Hematopoietic multipotent progenitor cell treated with erythropoietin and hydrocortisone succinate and interleukin-3 and kit ligand, for 15 days (in vitro differentiated cells): Measurements from ENCODE around the gene TMA7B.
"Not testable (repeated sequence)": the region's sequence is repeated elsewhere in the genome, so short reads cannot be mapped to it uniquely, and the experiment has no call there.

Source experiments
- DNase-seq: peaks from one replicate; pipeline ENCODE4 v3.0.0-alpha.2; 2015; ENCODE audit warnings: low spot score

Gene TMA7B

DNA sequence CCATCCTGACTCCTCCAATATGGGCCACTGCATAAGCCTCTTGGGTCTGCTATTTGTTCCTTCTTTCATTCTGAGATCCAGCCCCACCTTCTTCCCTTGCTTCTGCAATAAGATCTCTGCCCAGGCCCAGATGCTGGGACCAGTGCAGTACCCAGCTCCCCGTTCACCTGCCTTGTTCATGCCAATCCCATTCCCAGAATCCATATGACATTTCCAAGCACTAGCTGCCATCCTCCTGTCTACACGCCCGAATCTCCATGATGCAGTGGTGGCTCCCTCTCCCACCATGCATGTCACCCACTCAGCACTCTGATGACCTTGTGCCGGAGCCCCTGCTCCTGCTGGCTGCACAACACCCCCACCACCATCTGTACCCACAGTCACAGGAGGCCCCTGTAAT, 23.1 kb downstream of the TMA7B start:
- DNase-seq, result no peak

DNA sequence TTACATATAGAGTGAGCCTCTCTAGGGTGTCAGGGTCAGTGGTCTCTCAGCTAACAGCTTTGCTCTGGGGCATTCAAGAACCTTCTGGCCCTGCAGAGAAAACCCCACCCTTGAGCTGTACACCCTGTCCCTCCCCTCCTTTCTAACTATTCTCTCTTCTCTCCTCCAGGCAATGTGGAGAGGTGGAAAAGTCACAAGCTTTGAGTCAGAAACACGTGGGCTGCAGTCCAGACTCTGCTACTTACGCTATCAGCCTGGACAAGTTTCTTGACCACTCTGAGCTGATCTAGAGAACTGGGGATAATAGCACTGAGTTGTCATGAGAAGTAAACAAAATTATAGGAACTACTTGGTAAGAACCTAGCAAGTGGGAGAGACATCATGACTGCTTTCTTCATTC, 23.8 kb downstream of the TMA7B start:
- DNase-seq, result no peak

DNA sequence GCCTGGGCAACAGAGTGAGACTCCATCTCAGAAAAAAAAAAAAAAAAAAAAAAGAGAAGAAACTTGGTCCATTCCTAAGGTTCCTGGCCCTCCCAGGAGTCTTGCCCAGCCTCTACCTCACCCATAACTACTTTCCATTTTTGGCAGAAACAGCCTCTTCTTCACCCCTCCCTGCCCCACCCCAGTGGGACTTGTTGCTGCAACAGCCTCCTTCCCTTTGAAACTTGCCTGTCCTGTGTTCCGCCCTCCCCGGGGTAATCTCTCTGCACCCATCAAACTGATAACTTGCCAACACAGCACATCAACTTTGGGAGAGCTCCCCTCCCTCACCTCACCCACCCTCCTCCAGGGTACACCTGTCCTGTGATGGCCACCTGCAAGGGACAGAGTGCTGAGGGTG, 24.5 kb downstream of the TMA7B start:
- peak; percentile 56 for DNase-seq

DNA sequence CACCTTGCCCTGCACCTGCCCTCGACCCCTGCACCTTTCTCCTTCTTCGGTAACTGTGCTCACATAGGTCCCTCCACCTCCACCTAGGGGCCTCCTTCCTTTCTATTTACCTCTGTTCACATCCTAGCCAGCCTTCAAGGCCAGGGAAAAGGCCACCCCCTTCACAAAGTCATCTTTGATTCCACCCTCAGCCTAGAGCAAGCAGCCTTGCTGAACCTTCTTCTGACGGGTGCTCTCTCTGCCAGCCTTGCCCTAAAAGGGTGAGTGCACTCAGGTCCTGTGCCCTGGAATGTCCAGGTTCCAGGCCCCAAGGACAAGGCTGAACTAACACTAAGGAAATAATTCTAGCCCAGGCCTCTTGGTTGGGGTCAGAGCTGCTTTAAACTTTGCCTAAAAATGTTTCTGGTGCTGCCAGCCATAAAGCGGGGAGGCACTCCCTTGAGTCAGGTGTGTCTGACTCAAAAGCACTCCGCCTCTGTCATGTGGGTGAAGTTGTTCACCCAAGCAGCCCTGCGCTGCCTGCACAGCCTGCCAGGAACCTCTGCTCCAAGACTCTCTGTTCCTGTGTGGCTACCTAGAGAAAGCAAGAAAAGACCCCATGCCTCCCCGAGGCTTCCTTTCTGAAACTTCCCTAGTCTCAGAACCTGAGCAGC, 25.3 kb downstream of the TMA7B start:
- peak; percentile 46 for DNase-seq

DNA sequence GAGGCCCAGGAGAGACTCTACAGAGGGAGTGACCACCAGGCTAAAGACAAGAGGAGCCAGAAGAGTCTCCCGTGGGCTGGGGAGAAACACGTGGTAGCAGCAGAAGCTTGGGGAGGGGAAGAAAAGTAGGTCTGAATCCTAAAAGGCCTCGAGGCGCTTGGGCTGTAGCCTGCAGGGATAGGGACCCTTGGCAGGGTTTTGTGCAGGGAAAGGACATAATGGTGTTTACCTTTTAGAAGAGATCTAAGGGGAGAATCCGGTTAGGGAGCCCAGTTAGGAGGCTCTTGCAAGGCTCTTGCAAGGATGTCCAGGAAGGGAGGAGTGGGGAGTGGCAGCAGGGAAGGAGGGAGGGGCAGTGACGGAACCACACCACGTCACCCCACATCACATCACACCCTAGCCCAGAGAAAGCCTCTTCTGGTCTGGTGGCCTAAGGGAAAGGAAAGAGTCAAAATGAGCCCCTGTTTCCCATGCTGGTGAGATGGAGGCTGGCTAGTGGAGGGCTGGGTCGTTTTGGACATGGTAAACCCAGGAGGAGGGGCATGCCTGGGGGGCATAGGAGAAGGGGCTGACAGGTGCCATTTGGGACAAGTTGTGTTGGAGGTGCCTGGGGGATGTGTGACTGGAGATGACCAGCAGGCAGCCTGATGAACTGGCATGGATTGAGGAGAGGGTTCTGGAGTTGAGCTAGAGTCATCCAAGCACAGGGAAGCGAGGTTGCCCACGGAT, 28.4 kb downstream of the TMA7B start:
- DNase-seq, result peak; percentile 50

DNA sequence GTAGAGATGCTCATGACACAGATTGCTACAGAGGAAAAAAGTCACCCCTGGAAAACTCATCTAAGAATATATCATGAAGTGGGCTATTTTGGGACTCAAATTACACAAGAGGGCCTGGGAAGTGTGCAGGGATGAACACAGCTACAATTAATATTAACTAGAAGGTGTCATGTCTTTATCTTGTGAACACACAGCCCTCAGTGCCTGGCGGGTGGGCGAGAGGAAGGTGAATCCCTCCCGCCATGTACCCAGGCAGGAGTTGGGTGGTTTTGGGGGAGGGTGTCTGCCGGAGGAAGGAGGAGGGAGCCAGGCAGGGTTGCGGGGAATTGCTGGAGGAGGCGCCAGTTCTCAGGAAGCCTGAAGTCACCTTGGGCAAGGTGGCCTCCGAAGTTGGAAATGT, 29.4 kb downstream of the TMA7B start:
- no peak for DNase-seq

DNA sequence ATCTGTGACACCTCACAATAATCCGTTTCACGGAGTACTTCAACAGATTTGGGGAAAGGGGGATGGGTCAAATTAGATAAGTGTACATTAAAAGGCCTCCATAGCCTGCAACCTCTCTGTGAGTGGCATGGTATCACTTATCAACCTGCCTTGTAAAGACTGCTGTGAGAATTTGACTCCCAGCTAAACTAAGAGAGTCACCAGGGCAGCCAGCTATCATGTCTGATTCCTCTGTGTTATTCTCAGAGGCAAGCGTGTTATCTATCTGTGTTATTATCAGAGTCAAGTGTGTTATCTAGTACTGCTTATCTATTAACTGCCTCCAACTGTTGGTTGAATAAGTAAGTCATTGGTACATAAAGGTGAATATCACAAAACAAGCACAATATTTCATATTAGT, 30.5 kb downstream of the TMA7B start:
- DNase-seq, result no peak

DNA sequence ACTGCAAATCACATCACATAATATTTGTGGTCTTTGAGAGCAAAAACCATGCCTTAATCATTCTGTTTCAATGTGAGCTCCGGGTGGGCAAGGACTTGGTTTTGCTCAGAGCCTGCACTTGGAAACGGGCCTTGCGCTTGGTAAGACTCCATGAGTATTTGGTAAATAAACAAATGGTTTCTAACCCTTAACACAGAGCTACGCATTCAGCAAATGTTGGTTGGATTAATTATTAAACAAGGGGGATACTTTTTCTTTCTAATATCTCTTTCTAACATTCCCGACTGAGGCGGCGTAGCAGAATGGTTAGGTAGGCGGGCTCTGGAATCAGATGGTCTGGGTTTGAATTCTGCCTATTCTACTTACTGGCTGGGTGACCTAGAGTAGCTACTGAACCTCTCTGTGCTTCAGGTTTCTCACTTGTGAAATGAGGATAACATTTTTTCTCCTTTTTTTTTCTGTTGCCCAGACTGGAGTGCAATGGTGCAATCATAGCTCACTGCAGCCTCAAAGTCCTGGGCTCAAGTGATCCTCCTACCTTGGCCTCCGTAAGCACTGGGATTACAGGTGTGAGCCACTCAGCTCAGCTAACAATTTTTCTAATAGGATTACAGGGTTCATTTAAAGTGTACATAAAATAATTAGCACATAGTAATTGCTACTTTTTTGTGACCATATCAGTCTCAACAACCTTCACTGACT, 31.1 kb downstream of the TMA7B start:
- no peak for DNase-seq

DNA sequence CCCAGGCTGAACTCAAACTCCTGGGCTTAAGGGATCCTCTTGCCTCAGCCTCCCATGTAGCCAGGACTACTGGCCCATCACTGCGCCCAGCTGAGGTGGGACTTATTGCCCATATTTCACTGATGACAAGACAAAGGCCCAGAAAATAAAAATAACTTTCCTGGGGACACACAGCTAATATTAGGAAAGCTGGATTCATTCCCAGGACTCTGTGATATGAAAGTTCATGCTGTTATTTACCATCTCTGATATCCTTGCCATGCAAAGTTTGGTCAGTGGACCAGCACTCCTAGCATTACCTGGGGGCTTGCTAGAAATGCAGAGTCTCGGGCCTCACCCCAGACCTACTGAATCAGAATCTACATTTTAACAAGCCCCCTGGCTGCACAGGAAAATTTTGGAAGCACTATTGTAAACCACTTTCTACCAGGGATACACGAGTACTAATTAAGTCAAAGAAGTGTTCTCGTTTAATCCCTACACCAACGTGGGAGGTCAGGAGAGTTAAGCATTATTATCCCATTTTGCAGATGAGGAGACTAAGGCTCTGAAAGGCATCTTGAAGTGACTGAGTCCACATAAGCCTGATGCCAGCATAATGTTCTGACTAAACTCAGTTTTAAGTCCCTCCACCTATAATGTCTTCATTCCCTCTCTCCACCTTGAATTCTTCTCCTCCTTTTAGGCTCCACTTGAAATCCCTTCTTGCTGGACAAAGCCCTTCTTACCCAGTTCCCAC, 32.1 kb downstream of the TMA7B start:
- no peak for DNase-seq

DNA sequence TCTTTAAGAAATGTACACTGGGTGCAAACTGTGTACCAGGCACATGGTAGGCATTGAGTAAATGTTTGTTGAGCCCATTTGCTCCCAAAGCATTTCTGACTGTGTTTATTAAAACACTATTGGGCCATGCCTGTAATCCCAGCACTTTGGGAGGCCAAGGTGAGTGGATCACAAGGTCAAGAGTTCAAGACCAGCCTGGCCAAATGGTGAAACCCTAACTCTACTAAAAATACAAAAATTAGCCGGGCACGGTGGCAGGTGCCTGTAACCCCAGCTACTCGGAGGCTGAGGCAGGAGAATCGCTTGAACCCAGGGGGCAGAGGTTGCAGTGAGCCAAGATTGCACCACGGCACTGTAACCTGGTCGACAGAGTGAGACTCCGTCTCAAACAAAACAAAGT, 32.7 kb downstream of the TMA7B start:
- DNase-seq, result not testable (repeated sequence)

DNA sequence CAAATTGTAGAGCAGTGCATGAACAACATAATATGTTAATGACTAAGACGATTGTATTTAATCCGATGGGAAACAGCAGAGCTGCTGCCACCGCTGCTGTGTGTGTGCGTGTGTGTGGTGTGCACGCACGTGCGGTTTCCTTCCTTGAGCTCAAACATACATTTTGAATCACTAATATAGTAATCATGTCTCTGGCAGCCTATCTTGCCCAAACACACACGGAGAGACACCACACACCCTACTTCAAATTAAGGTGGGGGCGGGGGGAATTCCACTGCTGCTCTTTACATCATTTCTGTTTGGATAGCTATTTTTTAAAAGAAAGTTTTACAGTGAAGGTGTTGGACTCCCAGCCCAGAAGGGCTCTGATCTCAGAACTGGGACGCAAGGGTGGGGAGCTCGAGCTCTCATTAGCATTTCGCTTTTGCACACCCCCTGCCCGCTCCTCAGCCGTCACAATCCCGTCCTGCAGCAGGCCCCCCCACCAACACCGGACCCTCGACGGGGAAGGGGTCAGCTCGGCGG, 33.9 kb downstream of the TMA7B start:
- peak; percentile 90 for DNase-seq

DNA sequence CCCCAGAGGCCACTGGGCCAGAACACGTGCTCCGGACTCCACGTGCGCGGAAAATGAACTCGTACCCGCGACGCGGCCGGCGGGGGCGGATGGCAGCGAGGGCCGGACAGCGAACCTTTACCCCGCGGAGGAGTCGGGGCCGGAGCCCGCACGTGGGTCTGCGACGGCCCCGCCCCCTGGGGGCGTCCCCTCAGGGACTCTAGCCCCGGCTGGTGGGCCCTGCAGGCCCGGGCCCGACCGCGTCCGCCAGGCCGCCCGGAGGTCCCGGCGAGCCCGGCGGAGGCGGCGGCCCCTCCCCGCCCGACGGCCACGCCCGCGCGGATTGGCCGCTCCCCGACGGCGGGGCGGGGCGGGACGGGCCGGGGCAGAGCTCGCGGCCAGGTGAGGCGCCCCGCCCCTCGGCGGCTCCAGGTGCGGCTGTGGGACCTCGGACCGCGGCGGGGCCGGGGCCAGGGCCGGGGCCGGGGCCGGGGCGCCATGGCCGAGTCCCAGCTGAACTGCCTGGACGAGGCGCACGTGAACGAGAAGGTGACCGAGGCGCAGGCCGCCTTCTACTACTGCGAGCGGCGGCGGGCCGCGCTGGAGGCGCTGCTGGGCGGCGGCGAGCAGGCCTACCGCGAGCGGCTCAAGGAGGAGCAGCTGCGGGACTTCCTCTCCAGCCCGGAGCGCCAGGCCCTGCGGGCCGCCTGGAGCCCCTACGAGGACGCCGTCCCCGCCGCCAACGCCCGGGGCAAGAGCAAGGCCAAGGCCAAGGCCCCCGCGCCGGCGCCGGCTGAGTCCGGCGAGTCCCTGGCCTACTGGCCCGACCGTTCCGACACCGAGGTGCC, 34.6 kb downstream of the TMA7B start, which contains the start of gene FAM83F:
TSS of gene FAM83F (plus strand) at position 389 of the 827 bp plus-strand sequence. CDS start at position 478, 89 bp downstream.
- DNase-seq, result peak; percentile 74

DNA sequence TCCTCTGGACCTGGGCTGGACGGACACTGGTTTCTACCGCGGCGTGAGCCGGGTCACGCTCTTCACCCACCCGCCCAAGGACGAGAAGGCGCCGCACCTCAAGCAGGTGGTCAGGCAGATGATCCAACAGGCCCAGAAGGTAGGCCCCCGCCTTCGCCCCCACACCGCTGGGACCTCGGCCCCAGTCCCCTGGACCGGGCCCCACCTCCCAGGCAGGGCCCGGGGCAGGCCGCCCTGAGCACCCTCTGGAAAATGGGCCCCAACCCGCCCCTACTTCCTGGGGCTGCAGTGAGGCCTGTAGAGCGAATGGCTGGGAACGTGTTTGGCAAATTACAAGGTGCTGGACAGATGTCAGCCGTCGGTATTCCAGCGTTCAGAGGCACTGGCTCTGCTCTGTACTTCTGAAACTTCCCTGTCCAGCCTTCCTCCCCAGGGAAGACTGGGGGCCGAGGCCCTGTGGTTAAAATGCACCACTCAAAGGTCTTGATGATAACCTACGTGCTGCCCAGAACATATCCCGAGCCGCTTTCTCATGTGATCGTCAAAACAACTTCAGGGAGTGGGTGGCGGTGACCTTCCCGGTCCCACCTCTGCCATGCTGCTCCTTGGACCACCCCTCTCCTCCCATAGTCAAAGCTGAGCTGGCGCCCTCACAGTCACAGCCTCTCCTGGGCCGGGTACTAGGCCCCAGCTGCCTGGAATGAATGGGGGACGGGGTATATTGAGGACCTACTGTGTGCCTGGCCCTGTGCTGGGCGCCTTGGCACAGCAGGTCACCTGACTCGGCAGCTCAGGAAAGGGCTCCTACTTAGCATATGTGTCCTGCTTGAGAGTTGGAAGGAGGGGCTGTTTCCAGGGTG, 35.4 kb downstream of the TMA7B start:
- DNase-seq, result peak; percentile 27

DNA sequence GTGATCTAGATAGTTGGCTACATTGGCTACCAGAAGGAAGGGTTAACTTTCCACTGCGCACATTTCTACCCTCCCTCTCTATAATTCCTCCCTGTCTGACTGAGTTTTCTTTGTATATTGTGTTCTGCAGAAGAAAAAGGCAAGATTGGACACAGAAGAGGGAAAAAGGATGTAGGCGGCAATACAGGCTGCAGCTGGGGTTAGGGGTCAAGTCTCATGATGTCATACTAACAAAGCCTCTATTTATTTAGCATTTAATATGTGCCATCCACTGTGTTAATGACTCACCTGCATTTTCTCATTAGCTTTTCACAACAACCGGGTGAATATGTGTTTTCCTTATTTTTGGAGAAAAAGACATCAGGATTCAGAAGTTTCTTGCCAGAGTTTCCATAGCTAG, 36.5 kb downstream of the TMA7B start:
- no peak for DNase-seq

DNA sequence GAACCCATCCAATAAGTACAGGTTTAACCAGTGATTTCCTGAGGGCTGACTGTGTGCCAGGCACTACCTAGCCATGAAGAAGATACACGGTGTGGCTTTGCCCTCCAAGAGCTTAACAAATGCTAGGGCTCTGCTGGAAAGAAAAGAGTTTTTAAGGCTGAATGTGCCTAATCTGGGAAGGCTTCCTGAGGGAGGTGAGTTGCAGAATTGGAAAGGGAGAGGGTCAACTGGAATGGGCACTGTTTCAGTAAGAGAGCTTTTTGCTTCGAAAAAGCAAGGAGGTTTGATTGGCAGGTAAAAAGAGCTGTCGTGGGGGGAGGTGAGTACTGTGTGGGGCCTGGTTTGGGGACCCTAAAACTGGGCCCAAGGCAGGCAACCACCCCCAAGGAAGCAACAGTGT, 37.2 kb downstream of the TMA7B start:
- DNase-seq, result no peak

DNA sequence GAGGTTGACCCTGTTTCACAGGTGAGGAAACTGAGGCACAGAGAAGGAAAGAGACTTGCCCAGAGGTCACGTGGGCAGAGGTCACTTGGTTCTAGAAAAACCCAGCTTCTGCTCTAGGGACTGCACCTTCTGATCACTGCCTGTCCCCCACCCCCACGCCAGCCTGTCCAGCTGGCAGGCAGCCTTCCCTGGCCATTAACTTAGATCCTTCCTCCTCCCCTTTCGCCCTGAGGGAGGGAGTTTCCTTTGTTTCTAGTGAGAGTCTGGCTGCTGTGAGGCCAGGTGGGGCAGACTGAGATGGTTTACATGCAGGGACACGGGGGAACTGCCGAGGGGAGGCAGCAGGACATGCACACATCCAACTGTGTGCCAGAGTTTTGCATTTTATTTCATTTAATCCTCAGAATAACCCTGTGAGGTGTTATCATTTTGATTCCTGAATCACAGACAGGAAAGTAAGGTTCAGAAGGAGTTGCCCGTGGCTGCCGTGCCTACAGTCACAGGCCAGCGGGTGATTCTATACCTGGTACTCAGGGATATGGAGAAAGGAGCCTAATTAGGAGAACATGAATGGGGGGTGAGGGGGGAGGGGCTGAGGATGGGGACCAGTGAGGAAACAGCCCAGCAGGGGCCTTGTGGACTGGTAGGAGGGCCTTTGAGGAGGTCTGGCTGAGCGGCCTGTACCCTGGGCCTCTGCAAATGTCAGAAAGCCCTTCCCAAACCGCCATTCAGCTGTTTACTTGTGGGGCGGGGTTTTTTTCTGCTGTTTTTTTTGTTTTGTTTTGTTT, 37.9 kb downstream of the TMA7B start:
- no peak for DNase-seq

DNA sequence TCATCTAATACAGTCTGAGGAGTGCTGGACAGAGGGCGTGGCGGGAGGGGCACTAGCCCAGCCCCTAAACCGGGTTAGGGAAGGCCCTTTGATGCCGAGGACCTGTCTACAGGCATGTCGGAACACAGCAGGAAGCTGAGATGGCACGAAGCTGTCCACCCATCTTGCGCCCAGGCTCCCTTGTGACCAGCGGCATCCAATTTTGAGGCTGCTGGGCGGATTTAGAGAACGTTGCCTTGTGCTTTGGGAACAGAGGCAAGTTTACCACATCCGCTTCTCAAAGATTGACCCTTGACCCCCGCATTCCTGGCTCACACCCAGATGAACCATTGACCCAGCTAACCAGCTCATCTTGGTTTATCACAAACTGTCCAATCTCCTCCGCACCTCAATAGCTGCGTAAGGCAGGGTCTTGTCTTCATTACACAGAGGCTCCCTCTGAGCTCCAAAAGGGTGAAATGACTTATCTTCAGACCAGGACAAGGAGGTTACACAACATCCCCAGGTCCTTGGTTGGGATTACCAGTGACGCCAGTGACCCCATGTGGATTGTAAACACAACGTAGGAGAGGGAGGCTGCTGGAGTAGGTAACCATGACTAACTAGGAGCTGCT, 39.1 kb downstream of the TMA7B start:
- peak; percentile 32 for DNase-seq

DNA sequence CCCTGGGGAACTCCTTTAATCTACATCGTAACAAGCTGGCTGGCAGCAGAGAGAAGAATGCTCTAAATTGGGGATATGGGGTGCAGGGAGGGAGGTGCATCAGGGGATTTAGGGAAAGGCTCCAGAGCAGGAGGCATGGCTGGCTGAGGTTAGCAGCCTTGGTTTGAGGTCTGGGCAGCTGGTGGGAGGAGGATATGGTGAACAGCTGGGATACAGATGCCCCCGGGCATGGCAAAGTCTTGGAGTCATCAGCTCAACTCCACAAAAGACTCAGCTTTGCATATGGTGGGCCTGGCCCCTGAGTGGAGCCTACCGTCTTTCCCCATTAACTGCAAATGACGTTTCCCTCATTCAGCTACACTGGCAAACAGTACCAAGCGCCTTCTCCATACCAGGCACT, 40.0 kb downstream of the TMA7B start:
- DNase-seq, result no peak

DNA sequence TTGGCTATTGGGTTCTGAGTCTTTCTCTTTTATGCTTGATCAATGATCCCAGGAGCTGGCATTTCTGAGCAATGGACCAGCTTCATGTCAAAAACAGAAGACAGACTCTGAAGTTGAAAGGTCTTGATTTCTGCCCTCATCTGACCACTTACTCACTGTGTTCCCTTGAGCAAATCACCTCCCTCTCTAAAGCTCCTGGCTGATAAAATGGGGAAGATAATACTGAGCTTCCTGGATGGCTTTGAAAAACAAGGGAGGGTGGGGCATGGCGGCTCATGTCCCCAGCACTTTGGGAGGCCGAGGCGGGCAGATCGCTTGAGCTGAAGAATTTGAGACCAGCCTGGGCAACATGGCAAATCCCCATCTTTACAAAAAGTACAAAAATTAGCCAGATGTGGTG, 40.9 kb downstream of the TMA7B start:
- DNase-seq, result no peak
